ENCODE results near the gene LEAP2.

The LEAP2 gene

DNA sequence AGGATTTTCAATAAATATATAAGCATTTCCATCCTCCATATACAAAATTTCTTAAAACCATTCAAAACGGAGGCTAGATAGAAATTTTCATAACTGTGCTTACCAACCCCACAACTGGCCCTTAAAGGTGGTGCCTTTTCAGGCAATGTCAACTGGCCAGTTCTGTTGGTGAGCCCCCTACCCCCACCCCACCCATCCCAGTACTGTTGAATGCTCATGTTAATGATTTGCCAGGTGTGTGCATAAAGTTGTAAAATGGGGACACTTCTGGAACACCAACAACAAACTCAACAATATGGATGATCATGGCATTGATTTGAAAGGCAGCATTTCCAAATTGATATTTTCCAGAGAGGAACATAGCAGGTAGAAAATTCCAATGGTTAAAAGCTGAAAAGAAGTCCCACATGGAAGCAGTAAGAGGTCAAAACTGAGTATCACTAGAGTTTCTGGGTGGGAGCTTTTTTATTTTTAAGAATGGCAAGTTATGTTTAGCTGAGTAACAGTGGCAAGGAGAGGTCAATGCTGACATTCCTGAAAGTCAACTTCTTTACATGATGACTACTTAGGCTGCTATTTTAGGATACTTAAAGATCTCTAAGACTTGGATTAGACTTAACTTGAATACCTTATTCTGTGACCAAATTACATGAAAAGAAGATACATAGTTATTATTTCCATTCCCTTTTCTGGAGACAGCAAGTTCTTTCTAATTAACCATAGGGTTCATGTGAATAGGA, 2.7 kb downstream of the LEAP2 start:
- no peak for DNase-seq (ENCODE audit: low read depth in 3 of 3, low spot score in 1 of 3)

- no peak for DNase-seq (ENCODE audit: low read depth in 3 of 3, low spot score in 1 of 3)
Observed at GRCh38 chr5:132877466-132877865, 4.0 kb downstream of the LEAP2 start.

DNA sequence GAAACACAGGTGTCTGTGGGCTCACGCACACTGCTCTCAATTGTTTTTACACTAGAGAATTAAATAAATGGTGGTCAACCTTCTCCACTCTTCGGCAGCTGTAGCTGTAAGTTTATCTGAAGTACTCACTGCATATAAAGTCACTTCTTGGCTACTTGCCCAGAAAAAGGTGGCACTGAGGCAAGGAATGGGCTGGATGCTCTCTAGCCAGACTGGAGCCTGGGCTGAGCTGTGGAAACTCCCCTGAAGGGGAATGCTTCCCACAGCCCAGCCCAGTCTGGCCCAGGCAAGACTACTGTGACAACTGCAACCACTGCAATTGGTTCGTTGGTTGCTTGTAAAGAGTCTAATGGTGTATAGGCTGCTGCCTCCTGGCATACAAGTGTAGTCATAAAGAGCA, 4.5 kb downstream of the LEAP2 start:
- no peak for DNase-seq (ENCODE audit: low read depth in 3 of 3, low spot score in 1 of 3)

- DNase-seq (ENCODE audit: low read depth in 3 of 3, low spot score in 1 of 3), result no peak
Observed at GRCh38 chr5:132883261-132883834, 9.9 kb downstream of the LEAP2 start.

- no peak for DNase-seq (ENCODE audit: low read depth in 3 of 3, low spot score in 1 of 3)
Observed at GRCh38 chr5:132884548-132884947, 11.1 kb downstream of the LEAP2 start.

GRCh38 chr5:132886064-132886823, 12.8 kb downstream of the LEAP2 start:
- DNase-seq (ENCODE audit: low read depth in 3 of 3, low spot score in 1 of 3), result no peak

DNA sequence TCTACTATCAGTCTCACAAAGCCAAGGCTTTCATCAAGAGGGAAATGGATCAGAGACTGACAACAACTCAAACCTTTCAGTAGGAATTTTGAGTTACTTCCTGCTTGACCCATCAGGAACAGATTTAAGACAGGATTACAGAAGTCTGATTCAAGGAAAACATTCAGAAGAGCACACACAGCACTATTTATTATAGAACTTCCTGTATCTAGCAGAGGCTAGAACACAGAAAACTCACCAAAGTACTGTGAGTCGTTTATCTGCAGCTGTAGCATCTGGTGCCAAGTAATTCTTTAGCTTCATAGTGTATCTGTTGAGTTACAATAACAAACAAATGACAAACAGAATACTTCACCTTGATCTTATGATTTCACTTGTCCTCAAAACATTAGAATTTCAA, 13.8 kb downstream of the LEAP2 start:
- no peak for DNase-seq (ENCODE audit: low read depth in 3 of 3, low spot score in 1 of 3)

GRCh38 chr5:132889501-132889900, 16.0 kb downstream of the LEAP2 start:
- DNase-seq (ENCODE audit: low read depth in 3 of 3, low spot score in 1 of 3), result no peak

GRCh38 chr5:132890817-132891216, 17.3 kb downstream of the LEAP2 start:
- DNase-seq (ENCODE audit: low read depth in 3 of 3, low spot score in 1 of 3), result no peak

DNA sequence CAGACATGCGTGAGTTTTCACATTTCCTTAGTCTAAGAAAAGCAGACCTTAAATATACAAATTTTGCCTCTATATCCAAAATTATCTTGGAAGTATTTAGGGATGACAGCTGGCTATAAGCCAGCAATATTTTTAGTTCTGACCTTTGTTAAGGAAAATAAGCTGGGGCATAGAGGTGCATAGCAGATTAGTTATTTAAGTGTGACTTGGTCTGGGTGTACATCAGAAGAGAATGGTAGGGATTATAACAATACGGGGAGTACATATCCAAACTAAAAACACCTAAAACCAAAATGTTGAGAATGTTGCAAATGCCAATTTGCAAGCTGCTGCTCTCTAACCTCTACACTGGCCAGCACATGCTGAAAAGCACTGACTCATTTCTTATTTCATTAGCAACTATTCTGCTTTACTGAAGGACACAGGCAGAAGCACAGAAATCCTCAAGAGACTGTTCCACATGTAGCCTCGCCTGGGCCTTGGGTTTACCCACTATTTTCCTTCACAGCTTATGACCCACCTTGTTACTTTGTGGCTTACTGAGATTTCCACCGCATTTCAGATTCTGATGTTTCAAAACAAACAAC, 22.3 kb downstream of the LEAP2 start:
- DNase-seq (ENCODE audit: low read depth in 3 of 3, low spot score in 1 of 3), result no peak

GRCh38 chr5:132896685-132897084, 23.2 kb downstream of the LEAP2 start:
- no peak for DNase-seq (ENCODE audit: low read depth in 3 of 3, low spot score in 1 of 3)

DNA sequence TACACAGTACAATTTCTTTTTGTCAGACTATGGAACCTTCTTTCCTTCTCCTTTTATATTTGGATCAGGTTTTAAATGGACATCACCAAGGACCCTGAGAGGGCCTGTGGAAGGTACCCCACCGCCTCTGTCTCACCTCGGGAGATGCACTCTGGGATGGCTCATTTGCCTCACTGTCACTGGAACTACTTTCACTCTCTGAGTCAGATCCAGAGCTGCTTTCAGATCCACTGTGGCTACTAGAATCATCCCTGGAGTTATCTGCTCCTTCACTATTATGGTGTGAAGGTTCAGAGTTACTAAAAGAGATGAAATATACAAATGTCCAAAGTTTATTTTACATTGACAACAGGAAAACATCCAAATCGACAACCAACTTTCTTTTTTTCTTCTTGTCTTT, 24.6 kb downstream of the LEAP2 start:
- no peak for DNase-seq (ENCODE audit: low read depth in 3 of 3, low spot score in 1 of 3)

GRCh38 chr5:132901036-132901435, 27.6 kb downstream of the LEAP2 start:
- DNase-seq (ENCODE audit: low read depth in 3 of 3, low spot score in 1 of 3), result no peak

- no peak for DNase-seq (ENCODE audit: low read depth in 3 of 3, low spot score in 1 of 3)
Observed at GRCh38 chr5:132901730-132902129, 28.3 kb downstream of the LEAP2 start.

DNA sequence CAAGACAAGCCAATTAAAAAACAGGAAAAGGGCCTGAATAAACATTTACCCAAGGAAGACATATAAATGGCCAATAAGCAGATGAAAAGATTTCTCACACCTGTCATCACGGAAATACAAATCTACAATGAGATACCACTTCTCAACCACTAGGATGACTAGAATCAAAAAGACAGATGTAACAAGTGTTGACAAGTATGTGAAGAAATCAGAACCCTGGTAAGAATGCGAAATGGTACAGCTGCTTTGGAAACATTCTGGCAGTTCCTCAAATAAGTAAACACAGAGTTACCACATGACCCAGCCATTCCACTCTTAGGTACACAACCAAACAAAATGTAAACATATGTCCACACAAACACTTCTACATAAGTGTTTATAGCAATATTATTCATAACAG, 32.5 kb downstream of the LEAP2 start:
- no peak for DNase-seq (ENCODE audit: low read depth in 3 of 3, low spot score in 1 of 3)

- no peak for DNase-seq (ENCODE audit: low read depth in 3 of 3, low spot score in 1 of 3)
Observed at GRCh38 chr5:132907161-132907560, 33.7 kb downstream of the LEAP2 start.

GRCh38 chr5:132909702-132910101, 36.2 kb downstream of the LEAP2 start:
- DNase-seq (ENCODE audit: low read depth in 3 of 3, low spot score in 1 of 3), result no peak

GRCh38 chr5:132915681-132916080, 42.2 kb downstream of the LEAP2 start:
- DNase-seq (ENCODE audit: low read depth in 3 of 3, low spot score in 1 of 3), result no peak

DNA sequence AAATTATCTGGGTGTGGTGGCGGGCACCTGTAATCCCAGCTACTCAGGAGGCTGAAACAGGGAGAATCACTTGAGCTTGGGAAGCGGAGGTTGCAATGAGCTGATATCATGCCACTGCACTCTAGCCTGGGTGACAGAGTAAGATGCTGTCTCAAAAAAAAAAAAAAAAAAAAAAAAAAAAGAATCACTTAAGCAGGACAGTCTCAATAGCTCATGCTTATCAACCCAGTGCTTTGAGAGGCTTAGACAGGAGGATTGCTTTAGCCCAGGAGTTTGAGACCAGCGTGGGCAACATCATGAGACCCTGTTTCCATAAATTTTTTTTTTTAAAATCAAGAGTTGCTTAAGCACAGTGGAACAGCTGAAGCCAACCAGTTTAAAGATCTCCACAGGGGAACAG, 42.6 kb downstream of the LEAP2 start:
- no peak for DNase-seq (ENCODE audit: low read depth in 3 of 3, low spot score in 1 of 3)
